Activated CD8-positive, alpha-beta T cell treated with anti-CD3 and anti-CD28 coated beads, Interleukin-2, amount 10 ng/mL, durations not matched to agents 7 days and 5 days (primary cell): ENCODE results near the gene FLRT1. TPM values are rescaled to one million over a fixed set of nuclear protein-coding genes. Genes with fewer than 3 reads are reported as not detected.
A peak's percentile ranks its signal among the peaks of the same experiment; 100 is the strongest.

Source experiments
- ATAC-seq: fragments of 150-1000 bp; cut with Tn5 transposase; one replicate; pipeline ENCODE4 v1.10.0; 2021; ENCODE audit warnings: moderate library complexity
- CTCF ChIA-PET: fragments of 350-600 bp; sonication (Branson Sonifier 250); formaldehyde crosslinking; loops from one replicate; lab custom pipeline; 2021; ENCODE audit warnings: antibody characterized with exemption; lab: Charles Lee
- POLR2A ChIA-PET: fragments of 350-600 bp; sonication (Branson Sonifier 250); formaldehyde crosslinking; loops from one replicate; lab custom pipeline; 2021; ENCODE audit warnings: antibody characterized with exemption; lab: Charles Lee
- DNase-seq: peaks from one replicate; pipeline ENCODE4 v3.0.0-alpha.2; 2020
- H3K27ac Mint-ChIP-seq: one replicate; pipeline ENCODE4 v1.8.0; 2021; ENCODE audit warnings: mild to moderate bottlenecking, mixed read lengths
- H3K27me3 Mint-ChIP-seq: one replicate; pipeline ENCODE4 v1.8.0; 2021; ENCODE audit warnings: low read depth, mixed read lengths
- H3K36me3 Mint-ChIP-seq: one replicate; pipeline ENCODE4 v1.8.0; 2021; ENCODE audit warnings: low read depth, mixed read lengths
- H3K4me1 Mint-ChIP-seq: one replicate; pipeline ENCODE4 v1.8.0; 2021; ENCODE audit warnings: low read depth, mixed read lengths
- H3K4me3 Mint-ChIP-seq: one replicate; pipeline ENCODE4 v1.8.0; 2021; ENCODE audit warnings: mild to moderate bottlenecking, mixed read lengths
- H3K9me3 Mint-ChIP-seq: one replicate; pipeline ENCODE4 v1.8.0; 2022; ENCODE audit warnings: mixed read lengths; ENCODE audit not compliant: insufficient read depth
- total RNA-seq, 2 experiments: library from RNA; stranded (reverse); gene quantifications; one replicate each; pipeline ENCODE4 v1.2.3, GENCODE V29; 2021

FLRT1 gene
- total RNA-seq, 2 experiments from 2014 or later = not detected

GRCh38 chr11:64007629-64008282 lies 28.0 kb upstream of the FLRT1 start:
- Mint-ChIP-seq H3K27ac (no peak overlapping the region), H3K9me3 (no peaks in the 10 kb centered on the region), H3K4me3 (no peak overlapping the region), H3K27me3 (peaks cover 29% of the 10 kb centered on the region), H3K36me3 (no peaks in the 10 kb centered on the region), H3K4me1 (peaks cover 10% of the 10 kb centered on the region)
- DNase-seq = no peak
- POLR2A ChIA-PET = no interaction called here
- ATAC-seq = peak; percentile 40
- CTCF ChIA-PET = interaction anchor here (1.1 kb wide), 1 partner anchor 142 kb away, joined by 3 read pairs; no protein-coding TSS in a partner anchor

- Mint-ChIP-seq H3K4me3 (no peak overlapping the region), H3K4me1 (peaks cover 10% of the 10 kb centered on the region), H3K9me3 (no peaks in the 10 kb centered on the region), H3K36me3 (no peaks in the 10 kb centered on the region), H3K27ac (no peak overlapping the region), H3K27me3 (peaks cover 29% of the 10 kb centered on the region)
- DNase-seq = no peak
- no peak for ATAC-seq
- ChIA-PET CTCF (no interaction called here), POLR2A (no interaction called here)
These were observed 27.3 kb upstream of the FLRT1 start for GRCh38 chr11:64008283-64008913.

- Mint-ChIP-seq H3K4me3 (no peak overlapping the region), H3K27ac (no peak overlapping the region), H3K36me3 (no peaks in the 10 kb centered on the region), H3K4me1 (peaks cover 10% of the 10 kb centered on the region), H3K9me3 (no peaks in the 10 kb centered on the region), H3K27me3 (peaks cover 29% of the 10 kb centered on the region)
- ATAC-seq (no peak), DNase-seq (no peak)
- ChIA-PET POLR2A (no interaction called here), CTCF (no interaction called here)
These were observed 26.7 kb upstream of the FLRT1 start for GRCh38 chr11:64008914-64009633.

GRCh38 chr11:64009710-64010109 lies 26.0 kb upstream of the FLRT1 start:
- Mint-ChIP-seq H3K27ac (no peak overlapping the region), H3K27me3 (peaks cover 29% of the 10 kb centered on the region), H3K4me1 (peaks cover 10% of the 10 kb centered on the region), H3K36me3 (no peaks in the 10 kb centered on the region), H3K9me3 (no peaks in the 10 kb centered on the region), H3K4me3 (no peak overlapping the region)
- DNase-seq (no peak), ATAC-seq (no peak)
- POLR2A ChIA-PET = no interaction called here
- CTCF ChIA-PET = no interaction called here

GRCh38 chr11:64010783-64011182 lies 24.9 kb upstream of the FLRT1 start:
- ATAC-seq (no peak), DNase-seq (no peak)
- ChIA-PET POLR2A (no interaction called here), CTCF (no interaction called here)
- Mint-ChIP-seq H3K27ac (no peak overlapping the region), H3K27me3 (peaks cover 29% of the 10 kb centered on the region), H3K4me1 (peaks cover 10% of the 10 kb centered on the region), H3K4me3 (no peak overlapping the region), H3K9me3 (no peaks in the 10 kb centered on the region), H3K36me3 (no peaks in the 10 kb centered on the region)

GRCh38 chr11:64011371-64011770 lies 24.4 kb upstream of the FLRT1 start:
- ChIA-PET CTCF (no interaction called here), POLR2A (no interaction called here)
- no peak for DNase-seq
- Mint-ChIP-seq H3K4me3 (no peak overlapping the region), H3K27me3 (peaks cover 24% of the 10 kb centered on the region), H3K4me1 (peaks cover 10% of the 10 kb centered on the region), H3K36me3 (no peaks in the 10 kb centered on the region), H3K27ac (no peak overlapping the region), H3K9me3 (no peaks in the 10 kb centered on the region)
- no peak for ATAC-seq

- H3K36me3 Mint-ChIP-seq = no peaks in the 10 kb centered on the region
- POLR2A ChIA-PET = no interaction called here
These were observed 22.4 kb upstream of the FLRT1 start for GRCh38 chr11:64013141-64013896.

GRCh38 chr11:64014356-64014755 lies 21.4 kb upstream of the FLRT1 start:
- POLR2A ChIA-PET = no interaction called here
- Mint-ChIP-seq H3K27me3 (no peaks in the 10 kb centered on the region), H3K27ac (no peak overlapping the region), H3K9me3 (no peaks in the 10 kb centered on the region), H3K4me1 (no peaks in the 10 kb centered on the region), H3K36me3 (no peaks in the 10 kb centered on the region), H3K4me3 (no peak overlapping the region)
- no peak for DNase-seq
- no peak for ATAC-seq
- CTCF ChIA-PET = interaction anchor here (0.7 to 1.2 kb wide), 2 partner anchors 14 to 435 kb away, joined by 3 to 4 read pairs; no protein-coding TSS in a partner anchor

More at GRCh38 chr11:64013141-64013896, 22.4 kb upstream of the FLRT1 start:
- CTCF ChIA-PET = interaction anchor here (0.7 to 1.2 kb wide), 2 partner anchors 12 to 436 kb away, joined by 3 to 4 read pairs; no protein-coding TSS in a partner anchor
- Mint-ChIP-seq H3K27ac (no peak overlapping the region), H3K9me3 (no peaks in the 10 kb centered on the region), H3K27me3 (peaks cover 6% of the 10 kb centered on the region), H3K4me3 (no peak overlapping the region), H3K4me1 (no peaks in the 10 kb centered on the region)
- ATAC-seq (no peak), DNase-seq (no peak)

- no peak overlapping the region for H3K4me3 Mint-ChIP-seq
- ATAC-seq = no peak
- H3K27me3 Mint-ChIP-seq = no peaks in the 10 kb centered on the region
- no peaks in the 10 kb centered on the region for H3K4me1 Mint-ChIP-seq
- no peaks in the 10 kb centered on the region for H3K9me3 Mint-ChIP-seq
- ChIA-PET CTCF (interaction anchor here (1.4 kb wide), 1 partner anchor 16 kb away, joined by 4 read pairs; no protein-coding TSS in a partner anchor), POLR2A (interaction anchor here (0.6 kb wide), 1 partner anchor 572 kb away, joined by 3 read pairs; no protein-coding TSS in a partner anchor)
- H3K27ac Mint-ChIP-seq = no peak overlapping the region
- no peaks in the 10 kb centered on the region for H3K36me3 Mint-ChIP-seq
- DNase-seq = no peak
These were observed 20.2 kb upstream of the FLRT1 start for GRCh38 chr11:64015510-64015909.

GRCh38 chr11:64015935-64016845 lies 19.5 kb upstream of the FLRT1 start:
- no peak for ATAC-seq
- Mint-ChIP-seq H3K4me1 (no peaks in the 10 kb centered on the region), H3K27ac (no peak overlapping the region), H3K36me3 (no peaks in the 10 kb centered on the region), H3K4me3 (no peak overlapping the region), H3K9me3 (no peaks in the 10 kb centered on the region), H3K27me3 (no peaks in the 10 kb centered on the region)
- no peak for DNase-seq
- POLR2A ChIA-PET = interaction anchor here (0.6 kb wide), 1 partner anchor 171 kb away, joined by 3 read pairs; no protein-coding TSS in a partner anchor
- CTCF ChIA-PET = interaction anchor here (1.4 to 2.4 kb wide), 2 partner anchors 15 to 17 kb away, joined by 4 to 7 read pairs; no protein-coding TSS in a partner anchor

- Mint-ChIP-seq H3K27ac (no peak overlapping the region), H3K27me3 (no peaks in the 10 kb centered on the region), H3K4me1 (no peaks in the 10 kb centered on the region), H3K4me3 (no peak overlapping the region), H3K9me3 (no peaks in the 10 kb centered on the region), H3K36me3 (no peaks in the 10 kb centered on the region)
- DNase-seq (no peak), ATAC-seq (no peak)
- ChIA-PET CTCF (interaction anchor here (2.4 kb wide), 1 partner anchor 17 kb away, joined by 7 read pairs; no protein-coding TSS in a partner anchor), POLR2A (no interaction called here)
These were observed 17.8 kb upstream of the FLRT1 start for GRCh38 chr11:64017945-64018224.
